ENCODE measurements around the gene GADD45G. TPM values are rescaled to one million over a fixed set of nuclear protein-coding genes. Genes with fewer than 3 reads are reported as not detected.
A peak's percentile ranks its signal among the peaks of the same experiment; 100 is the strongest.

GADD45G gene
- total and polyA plus RNA-seq, 8 donors, result 9.5 to 220 (median 21.1) TPM

DNA sequence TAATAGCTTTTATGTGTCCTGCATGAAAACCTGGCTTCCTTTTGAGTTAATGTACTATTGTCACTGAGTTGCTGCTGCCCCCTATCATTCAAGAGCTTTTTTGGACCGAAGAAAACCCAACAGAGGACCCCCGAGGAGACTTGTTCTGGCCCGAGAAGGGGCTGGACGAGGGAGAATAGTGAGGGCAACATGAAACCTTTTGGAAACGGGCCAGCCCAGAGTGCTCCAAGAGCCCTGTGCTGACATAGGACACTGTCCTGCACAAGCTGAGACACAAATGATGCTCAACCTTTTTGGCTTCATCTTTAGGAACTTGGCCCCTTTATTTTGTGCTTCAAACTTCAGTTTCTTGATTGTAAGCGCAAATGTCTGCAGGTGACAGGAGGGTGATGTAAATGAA lies 4.0 kb upstream of the GADD45G start:
- TF ChIP-seq CTCF (IDR thresholded peaks at IDR 0.05), result no peak
- Histone ChIP-seq H3K36me3 (no peaks in the 10 kb centered on the region), H3K27ac (no peak overlapping the region), H3K4me3 (no peak overlapping the region), H3K4me1 (peaks cover 0 to 6% (median 5%) of the 10 kb centered on the region in 3 donors), H3K9me3 (no peaks in the 10 kb centered on the region), H3K27me3 (no peaks in the 10 kb centered on the region)
- FAIRE-seq (no peak), ATAC-seq (no peak), DNase-seq (no peak)
- intact Hi-C loops (cut with DNase I), result loop anchor here in 2 of 3 donors (5.0 to 10.0 kb wide), 3 partner anchors 321 to 501 kb away; no protein-coding TSS in a partner anchor
- 70 to 73% methylated on average over 6 of the region's 6 CpGs for WGBS, 2 donors

- H3K4me1 ChIP-seq, result peaks cover 0 to 6% (median 5%) of the 10 kb centered on the region in 3 donors
- no peak overlapping the region for H3K27ac ChIP-seq
- intact Hi-C loops (cut with DNase I), result loop anchor here in 2 of 3 donors (5.0 to 10.0 kb wide), 3 partner anchors 321 to 501 kb away; no protein-coding TSS in a partner anchor
- WGBS, 2 donors, result 83 to 85% methylated on average over 5 of the region's 5 CpGs
- ATAC-seq (no peak), DNase-seq (no peak), FAIRE-seq (no peak)
- no peaks in the 10 kb centered on the region for H3K9me3 ChIP-seq
- H3K27me3 ChIP-seq, result no peaks in the 10 kb centered on the region
- no peak overlapping the region for H3K4me3 ChIP-seq
- H3K36me3 ChIP-seq, result no peaks in the 10 kb centered on the region
- TF ChIP-seq CTCF (IDR thresholded peaks at IDR 0.05), result no peak
Measured at GRCh38 chr9:89601306-89601705, 3.5 kb upstream of the GADD45G start.

DNA sequence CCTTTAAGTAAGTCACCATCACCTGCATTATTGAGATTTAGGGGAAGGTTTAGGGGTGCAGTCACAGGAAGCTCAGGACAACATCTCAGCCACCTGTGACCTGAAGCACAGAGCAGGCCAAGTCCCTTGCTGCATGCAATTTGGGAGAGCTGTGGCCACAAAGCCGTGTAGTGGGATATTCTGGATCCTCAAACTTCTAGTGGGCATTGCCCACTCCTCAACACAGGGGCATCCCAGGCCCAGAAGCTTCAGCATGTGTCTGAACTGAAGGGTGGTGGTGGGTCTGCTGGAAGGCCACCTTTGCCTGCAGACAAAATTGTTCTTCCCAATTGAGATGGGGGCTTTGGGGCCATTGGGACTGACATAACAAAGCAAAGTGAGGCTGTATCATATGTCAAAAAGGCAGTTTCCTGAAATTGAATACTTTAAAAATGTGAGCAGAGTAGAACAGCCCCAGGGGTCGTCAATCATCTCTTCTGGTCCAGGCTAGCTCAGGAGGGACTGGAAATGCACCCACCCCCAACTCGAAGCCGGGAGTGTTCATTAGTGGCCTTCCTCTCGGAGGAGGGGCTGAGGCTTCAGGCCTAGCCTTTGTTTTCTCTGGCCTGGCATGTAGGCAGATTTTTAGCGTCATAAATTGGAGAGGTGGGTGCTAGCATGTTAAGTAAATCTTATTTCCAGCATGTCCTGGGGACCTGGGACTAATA lies 2.8 kb upstream of the GADD45G start:
- no peak overlapping the region for H3K27ac ChIP-seq
- no peaks in the 10 kb centered on the region for H3K36me3 ChIP-seq
- H3K4me3 ChIP-seq, result no peak overlapping the region
- ATAC-seq (no peak), DNase-seq (no peak), FAIRE-seq (no peak)
- H3K9me3 ChIP-seq, result no peaks in the 10 kb centered on the region
- peaks cover 0 to 8% (median 7%) of the 10 kb centered on the region in 3 donors for H3K4me1 ChIP-seq
- no peak for TF ChIP-seq CTCF (IDR thresholded peaks at IDR 0.05)
- H3K27me3 ChIP-seq, result no peaks in the 10 kb centered on the region
- 55 to 59% methylated on average over 6 of the region's 6 CpGs for WGBS, 2 donors
- intact Hi-C loops (cut with DNase I), result loop anchor here in 2 of 3 donors (2.0 to 10.0 kb wide), 4 partner anchors 320 to 500 kb away; no protein-coding TSS in a partner anchor

DNA sequence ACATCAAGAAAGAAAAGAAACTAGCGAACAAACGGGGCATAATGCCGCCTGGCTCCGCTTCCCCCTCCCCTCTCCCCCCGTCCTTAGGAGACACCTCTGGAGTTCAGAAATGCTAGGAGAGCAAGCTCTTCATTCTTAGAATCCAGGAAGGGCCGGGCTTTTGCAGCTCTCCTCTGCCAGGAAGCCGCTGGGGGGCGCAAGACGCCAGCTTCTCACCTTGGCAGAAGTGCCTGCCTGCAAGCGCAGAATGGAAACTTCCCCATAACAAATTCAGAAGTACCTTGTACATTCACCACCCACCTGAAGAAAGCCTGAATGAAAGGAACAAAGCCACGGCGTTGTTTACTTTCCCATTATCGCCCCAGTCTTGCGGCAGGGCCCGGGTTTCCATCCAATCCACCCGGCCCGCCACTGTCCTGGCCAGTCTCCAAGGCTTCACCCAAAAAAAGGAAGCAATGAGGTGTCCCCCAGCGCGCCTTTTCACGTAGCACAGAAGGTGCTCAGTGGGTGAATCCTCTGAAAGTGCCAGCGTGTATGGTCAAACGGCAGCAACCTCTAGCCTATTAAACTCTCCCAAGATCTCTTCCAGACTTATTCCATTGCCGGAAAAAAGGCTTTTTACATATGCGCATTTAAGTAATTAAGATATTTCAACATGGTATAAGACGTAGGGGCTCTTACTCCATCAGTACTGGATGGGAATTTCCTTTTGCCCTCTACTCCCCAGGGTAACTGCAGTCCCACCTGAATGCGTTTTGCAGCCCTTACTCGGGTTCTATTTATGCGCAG lies 1.6 kb upstream of the GADD45G start:
- TF ChIP-seq CTCF (IDR thresholded peaks at IDR 0.05), result peak; percentile 68 to 76 (median 72)
- Histone ChIP-seq H3K4me3 (peak overlapping the region; percentile 18 to 97 (median 54)), H3K27me3 (no peaks in the 10 kb centered on the region), H3K27ac (peak overlapping the region in 3 of 4 donors; percentile 44 to 73 (median 68)), H3K4me1 (peaks cover 5 to 16% (median 15%) of the 10 kb centered on the region in 3 donors), H3K36me3 (no peaks in the 10 kb centered on the region), H3K9me3 (no peaks in the 10 kb centered on the region)
- DNase-seq (peak; percentile 88 to 97 (median 93)), ATAC-seq (peak; percentile 33 to 68 (median 56)), FAIRE-seq (no peak)
- intact Hi-C loops (cut with DNase I), result loop anchor here in 2 of 3 donors (2.0 to 10.0 kb wide), 4 partner anchors 319 to 499 kb away; no protein-coding TSS in a partner anchor
- WGBS, 2 donors, result 1% methylated on average over 28 of the region's 28 CpGs
